Natural killer cell (primary cell): Measurements from ENCODE around the gene CARS1. TPM values are rescaled to one million over a fixed set of nuclear protein-coding genes. Genes with fewer than 3 reads are reported as not detected.

Experiments
- ATAC-seq, 3 donors: fragments of 150-1000 bp in 2 of 3; fragments of 200-7000 bp in 1 of 3; cut with Tn5 transposase; 1 replicate in 1 of 3; 2 replicates in 2 of 3; pipeline ENCODE4 v1.10.0; 2021; ENCODE audit warnings: mild to moderate bottlenecking in 2 of 3, moderate library complexity in 2 of 3
- DNase-seq, 2 donors: peaks; one replicate each; pipeline versions ENCODE4 v3.0.0 to v3.0.0-alpha.2; 2013 to 2021; ENCODE audit warnings: mixed read lengths in 1 of 2
- H3K27ac ChIP-seq: one replicate; pipeline ENCODE4 v1.5.1; 2013; ENCODE audit warnings: mild to moderate bottlenecking, low read length
- H3K27me3 ChIP-seq: one replicate; pipeline ENCODE4 v1.6.1; 2013; ENCODE audit warnings: low read length; ENCODE audit not compliant: control insufficient read depth, insufficient read depth
- H3K36me3 ChIP-seq: one replicate; pipeline ENCODE4 v1.6.1; 2013; ENCODE audit warnings: low read length; ENCODE audit not compliant: control insufficient read depth, insufficient read depth
- H3K4me1 ChIP-seq: one replicate; pipeline ENCODE4 v1.6.1; 2013; ENCODE audit warnings: low read length; ENCODE audit not compliant: control insufficient read depth, insufficient read depth
- H3K4me3 ChIP-seq: one replicate; pipeline ENCODE4 v1.5.1; 2013; ENCODE audit warnings: low read length
- H3K9me3 ChIP-seq: one replicate; pipeline ENCODE4 v1.6.1; 2013; ENCODE audit warnings: low read length; ENCODE audit not compliant: control insufficient read depth, insufficient read depth
- H3K27ac Mint-ChIP-seq, 2 donors: one replicate each; pipeline ENCODE4 v1.8.0; 2022; ENCODE audit warnings: mild to moderate bottlenecking in 2 of 2, mixed read lengths in 2 of 2, moderate library complexity in 1 of 2
- H3K27me3 Mint-ChIP-seq, 2 donors: one replicate each; pipeline ENCODE4 v1.8.0; 2022; ENCODE audit warnings: low read depth in 2 of 2, mixed read lengths in 2 of 2
- H3K36me3 Mint-ChIP-seq: one replicate; pipeline ENCODE4 v1.8.0; 2022; ENCODE audit warnings: mixed read lengths
- H3K4me1 Mint-ChIP-seq, 2 donors: one replicate each; pipeline ENCODE4 v1.8.0; 2022; ENCODE audit warnings: mixed read lengths in 2 of 2
- H3K4me3 Mint-ChIP-seq: one replicate; pipeline ENCODE4 v1.8.0; 2022; ENCODE audit warnings: mild to moderate bottlenecking, moderate library complexity, mixed read lengths
- H3K9me3 Mint-ChIP-seq, 2 donors: one replicate each; pipeline ENCODE4 v1.8.0; 2022; ENCODE audit warnings: mixed read lengths in 2 of 2
- CTCF ChIP-seq: fragments of 200-600 bp; IDR thresholded peaks from one replicate; pipeline ENCODE4 v1.8.0; 2022; ENCODE audit warnings: antibody characterized with exemption
- WGBS: methylation state at CpG from one replicate; pipeline ENCODE4 v1.1.7; 2013; ENCODE audit warnings: missing lambda C conversion rate; ENCODE audit not compliant: insufficient coverage; 5-methylcytosine and 5-hydroxymethylcytosine counted together
- intact Hi-C: fragments of 100-400 bp; cut with micrococcal nuclease; formaldehyde crosslinking; loops from one replicate; pipeline ENCODE4 v1.14.2; 2022
- total RNA-seq, 4 donors: library from RNA; stranded (reverse); fragments of 120-200 nt in 1 of 4; gene quantifications; one replicate each; pipeline versions ENCODE4 v1.2.3 to v1.2.4, GENCODE V29; 2013 to 2022

Gene CARS1
- total RNA-seq, 3 donors from 2014 or later (not counting 1 experiment from before 2014, with no cell fraction given): 47.9 to 51.3 (median 50.3) TPM

GRCh38 chr11:3044004-3044403, 13.2 kb downstream of the CARS1 start:
- no peak for TF ChIP-seq CTCF
- H3K27me3 ChIP-seq: no peaks in the 10 kb centered on the region

GRCh38 chr11:3043315-3043871, 13.8 kb downstream of the CARS1 start:
- H3K9me3 ChIP-seq: no peaks in the 10 kb centered on the region
- Mint-ChIP-seq H3K4me3 (no peak overlapping the region), H3K4me1 (peaks cover 0 to 26% of the 10 kb centered on the region in 2 donors), H3K27ac (peak overlapping the region in 1 of 2 donors; percentile 58), H3K27me3 (no peaks in the 10 kb centered on the region), H3K9me3 (no peaks in the 10 kb centered on the region), H3K36me3 (no peaks in the 10 kb centered on the region)
- intact Hi-C loops: no loop called here
- WGBS: 97% methylated on average over 16 of the region's 16 CpGs
- no peak overlapping the region for H3K27ac ChIP-seq
- H3K36me3 ChIP-seq: peaks cover 36% of the 10 kb centered on the region
- H3K4me1 ChIP-seq: peaks cover under 1% of the 10 kb centered on the region
- TF ChIP-seq CTCF: no peak
- H3K4me3 ChIP-seq: no peak overlapping the region
- ATAC-seq (no peak), DNase-seq (no peak)
- H3K27me3 ChIP-seq: no peaks in the 10 kb centered on the region

More at GRCh38 chr11:3044004-3044403, 13.2 kb downstream of the CARS1 start:
- no peaks in the 10 kb centered on the region for H3K36me3 Mint-ChIP-seq
- H3K36me3 ChIP-seq: peaks cover 31% of the 10 kb centered on the region
- peaks cover 0 to 26% of the 10 kb centered on the region in 2 donors for H3K4me1 Mint-ChIP-seq
- H3K4me3 ChIP-seq: no peak overlapping the region
- no peaks in the 10 kb centered on the region for H3K9me3 ChIP-seq
- WGBS: 95% methylated on average over 5 of the region's 6 CpGs
- no peaks in the 10 kb centered on the region for H3K9me3 Mint-ChIP-seq
- H3K4me3 Mint-ChIP-seq: no peak overlapping the region
- H3K4me1 ChIP-seq: peaks cover under 1% of the 10 kb centered on the region
- H3K27me3 Mint-ChIP-seq: no peaks in the 10 kb centered on the region
- no peak for DNase-seq
- ATAC-seq: no peak
- intact Hi-C loops: no loop called here
- peak overlapping the region in 1 of 2 donors; percentile 58 for H3K27ac Mint-ChIP-seq
- no peak overlapping the region for H3K27ac ChIP-seq

GRCh38 chr11:3042496-3043314, 14.5 kb downstream of the CARS1 start:
- H3K4me3 Mint-ChIP-seq: no peak overlapping the region
- H3K4me1 Mint-ChIP-seq: peaks cover 5 to 32% of the 10 kb centered on the region in 2 donors
- no peak overlapping the region for H3K4me3 ChIP-seq
- H3K4me1 ChIP-seq: peaks cover 8% of the 10 kb centered on the region
- no peaks in the 10 kb centered on the region for H3K9me3 ChIP-seq
- H3K9me3 Mint-ChIP-seq: no peaks in the 10 kb centered on the region
- no peaks in the 10 kb centered on the region for H3K27me3 Mint-ChIP-seq
- ATAC-seq (no peak), DNase-seq (no peak)
- H3K27ac ChIP-seq: no peak overlapping the region
- peaks cover 39% of the 10 kb centered on the region for H3K36me3 ChIP-seq
- H3K36me3 Mint-ChIP-seq: no peaks in the 10 kb centered on the region
- WGBS: 97% methylated on average over 10 of the region's 11 CpGs
- no peaks in the 10 kb centered on the region for H3K27me3 ChIP-seq
- no peak for TF ChIP-seq CTCF
- intact Hi-C loops: no loop called here
- no peak overlapping the region for H3K27ac Mint-ChIP-seq
